ENCODE data around the gene NAXE.
"Not testable (repeated sequence)": the region's sequence is repeated elsewhere in the genome, so short reads cannot be mapped to it uniquely, and the experiment has no call there.

The NAXE gene

GRCh38 chr1:156623946-156624813 is 32.6 kb downstream of the NAXE start:
- DNase-seq (ENCODE audit: low read depth) = no peak

- no peak for DNase-seq (ENCODE audit: low read depth)
These were observed 33.3 kb downstream of the NAXE start for GRCh38 chr1:156624814-156625435.

- DNase-seq (ENCODE audit: low read depth) = peak; percentile 35
These were observed 34.0 kb downstream of the NAXE start for GRCh38 chr1:156625436-156626078.

DNA sequence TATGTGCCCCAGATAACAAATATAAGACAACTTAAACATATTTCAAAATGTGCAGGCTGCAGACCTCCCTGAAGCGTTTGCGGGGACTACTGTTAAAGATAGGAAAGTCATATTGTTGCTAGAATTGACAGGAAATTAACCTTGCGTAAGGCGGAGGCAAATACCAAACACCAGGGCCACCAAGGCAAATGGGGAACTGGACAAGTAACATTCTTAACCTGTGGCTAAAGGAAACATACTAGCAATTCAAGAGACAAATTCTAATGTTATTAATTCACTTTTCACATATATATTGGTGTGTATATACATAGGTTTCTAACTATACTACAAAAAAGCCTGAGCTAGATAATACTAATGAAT is 34.5 kb downstream of the NAXE start:
- no peak for DNase-seq (ENCODE audit: low read depth)

DNA sequence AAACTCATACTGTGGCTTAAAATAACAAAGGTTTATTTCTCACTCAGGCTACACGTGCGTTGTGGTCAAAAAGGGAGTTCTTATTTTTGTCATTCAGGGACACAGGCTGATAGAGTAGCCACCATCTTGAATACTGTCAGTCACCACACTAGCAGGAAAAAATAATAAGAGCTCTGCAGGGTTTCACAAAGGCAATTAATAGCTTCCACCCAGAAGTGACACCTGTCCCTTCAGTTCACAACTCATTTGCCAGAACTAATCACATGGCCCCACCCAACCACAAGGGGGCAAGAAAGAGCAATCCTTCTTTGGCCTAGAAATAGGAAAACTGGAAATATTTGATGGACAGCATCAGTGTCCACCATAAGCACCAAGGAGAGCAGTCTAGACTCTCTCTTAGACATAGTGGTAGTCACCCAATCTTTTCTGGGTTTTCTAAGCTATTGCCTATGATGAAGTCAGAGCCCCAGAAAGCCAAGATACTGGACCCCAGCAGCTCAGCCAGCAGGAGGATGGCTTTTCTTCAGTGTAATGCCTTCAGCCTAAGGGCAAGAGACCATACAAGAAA is 35.8 kb downstream of the NAXE start:
- DNase-seq (ENCODE audit: low read depth) = no peak

DNA sequence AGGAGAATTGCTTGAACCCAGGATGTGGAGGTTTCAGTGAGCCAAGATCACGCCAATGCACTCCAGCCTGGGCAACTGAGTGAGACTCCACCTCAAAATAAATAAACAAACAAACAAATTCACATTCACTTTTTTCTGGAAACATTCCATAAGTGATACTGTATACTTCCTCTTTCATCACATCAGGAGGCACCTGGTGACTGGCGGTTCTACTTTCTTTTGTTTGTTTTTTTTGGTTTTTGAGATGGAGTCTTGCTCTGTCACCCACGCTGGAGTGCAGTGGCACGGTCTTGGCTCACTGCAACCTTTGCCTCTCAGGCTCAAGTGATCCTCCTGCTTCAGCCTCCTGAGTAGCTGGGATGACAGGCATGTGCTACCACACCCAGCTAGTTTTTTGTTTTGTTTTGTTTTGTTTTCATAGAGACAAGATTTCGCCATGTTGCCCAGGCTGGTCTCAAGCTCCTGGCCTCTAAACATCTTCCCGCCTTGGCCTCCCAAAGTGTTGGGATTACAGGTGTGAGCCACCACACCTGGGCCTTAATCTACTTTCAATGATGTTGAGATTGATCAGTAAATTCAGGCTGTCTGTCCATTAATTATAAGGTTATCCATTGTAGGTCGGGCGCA is 38.4 kb downstream of the NAXE start:
- no peak for DNase-seq (ENCODE audit: low read depth)

- not testable (repeated sequence) for DNase-seq (ENCODE audit: low read depth)
These were observed 39.6 kb downstream of the NAXE start for GRCh38 chr1:156631152-156631551.

DNA sequence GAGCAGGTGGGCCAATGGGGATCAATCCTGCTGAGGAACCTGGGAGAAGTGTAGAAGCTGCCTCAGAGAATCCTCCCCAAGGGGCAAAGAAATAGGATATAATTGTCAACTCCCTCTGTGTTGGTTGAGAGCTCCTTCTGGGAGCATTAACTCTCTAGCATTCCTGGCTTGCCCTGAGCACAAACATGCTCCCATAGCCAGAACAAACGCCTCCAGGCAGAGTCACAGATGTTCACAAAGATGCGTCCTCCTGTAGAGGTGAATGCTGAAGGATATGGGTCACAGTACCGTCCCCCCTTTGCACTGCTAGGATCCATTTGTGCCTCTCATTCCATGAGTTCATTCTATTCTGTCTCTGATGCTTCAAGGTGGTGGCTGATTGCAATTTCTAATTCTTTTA is 40.8 kb downstream of the NAXE start:
- DNase-seq (ENCODE audit: low read depth) = no peak

DNA sequence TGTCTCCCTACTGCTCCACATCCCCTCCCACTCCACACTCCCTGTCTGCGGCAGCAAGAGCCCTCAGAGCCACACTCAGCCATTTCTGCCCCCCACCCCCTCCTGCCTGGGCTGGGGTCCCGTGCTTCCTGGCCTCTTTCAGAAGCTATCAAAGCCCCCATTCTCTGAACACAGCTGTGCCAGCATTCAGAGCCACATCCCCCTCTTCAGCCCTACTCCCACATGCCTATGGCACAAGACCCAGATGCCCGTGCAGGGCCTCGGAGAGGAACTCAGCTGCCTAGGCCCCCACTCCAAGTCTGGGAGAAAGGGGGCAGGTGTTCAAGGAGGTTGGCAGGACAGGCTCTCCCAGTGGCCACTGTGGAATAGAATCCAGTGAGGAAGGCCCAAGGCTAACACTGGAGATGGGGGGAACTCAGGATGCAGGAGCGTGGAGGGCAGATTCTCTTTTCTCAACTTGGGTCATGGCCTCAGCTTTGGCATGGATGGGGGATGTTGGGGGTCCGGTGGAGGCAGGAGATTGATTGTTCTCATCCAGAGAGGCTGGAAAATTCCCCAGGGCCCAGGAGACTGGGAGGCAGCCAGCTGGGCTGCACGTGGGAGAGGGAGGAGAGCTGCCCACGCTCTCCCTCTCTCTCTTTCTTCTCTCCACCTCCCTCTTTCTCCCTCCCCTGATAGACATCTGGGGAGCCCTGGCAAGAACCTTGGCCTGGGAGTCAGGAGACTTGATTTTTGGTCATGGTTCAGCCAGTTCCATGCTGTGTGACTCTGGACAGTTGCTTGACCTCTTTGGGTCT is 46.8 kb downstream of the NAXE start:
- DNase-seq (ENCODE audit: low read depth) = no peak

- DNase-seq (ENCODE audit: low read depth) = no peak
These were observed 48.1 kb downstream of the NAXE start for GRCh38 chr1:156639601-156640101.

GRCh38 chr1:156640842-156641706 is 49.5 kb downstream of the NAXE start:
- DNase-seq (ENCODE audit: low read depth) = no peak

- no peak for DNase-seq (ENCODE audit: low read depth)
These were observed 50.2 kb downstream of the NAXE start, which contains the start of gene BCAN for GRCh38 chr1:156641761-156642264. Gene BCAN, plus strand, starts transcription at chr1:156642117. Its CDS starts 3,938 bp downstream, at chr1:156646055.

GRCh38 chr1:156642265-156643048 is 50.9 kb downstream of the NAXE start:
- DNase-seq (ENCODE audit: low read depth) = no peak

GRCh38 chr1:156643049-156643777 is 51.6 kb downstream of the NAXE start:
- DNase-seq (ENCODE audit: low read depth) = no peak

- DNase-seq (ENCODE audit: low read depth) = no peak
These were observed 52.2 kb downstream of the NAXE start for GRCh38 chr1:156643778-156644092.
